ENCODE data around the gene BMP6.
"Not testable (repeated sequence)": the region's sequence is repeated elsewhere in the genome, so short reads cannot be mapped to it uniquely, and the experiment has no call there.

The BMP6 gene

DNA sequence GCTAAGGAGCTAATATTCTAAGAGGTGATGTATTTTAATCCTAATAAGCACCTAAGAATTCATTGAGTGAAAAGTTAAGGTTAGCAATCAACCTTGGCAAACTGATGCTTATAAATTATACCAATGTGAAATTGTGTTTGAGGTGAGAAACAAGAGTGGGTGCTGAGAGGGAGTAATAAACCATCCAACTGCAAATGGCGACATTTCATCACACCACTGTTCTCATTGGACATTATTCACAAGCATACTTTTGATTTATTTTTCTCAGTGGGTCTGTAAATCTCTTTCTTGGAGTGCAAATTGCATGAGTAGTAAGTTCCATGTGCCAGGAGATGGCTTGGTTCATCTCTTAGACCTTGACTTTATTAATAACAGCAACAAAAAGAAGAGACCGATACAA, 71.5 kb downstream of the BMP6 start:
- DNase-seq: no peak

DNA sequence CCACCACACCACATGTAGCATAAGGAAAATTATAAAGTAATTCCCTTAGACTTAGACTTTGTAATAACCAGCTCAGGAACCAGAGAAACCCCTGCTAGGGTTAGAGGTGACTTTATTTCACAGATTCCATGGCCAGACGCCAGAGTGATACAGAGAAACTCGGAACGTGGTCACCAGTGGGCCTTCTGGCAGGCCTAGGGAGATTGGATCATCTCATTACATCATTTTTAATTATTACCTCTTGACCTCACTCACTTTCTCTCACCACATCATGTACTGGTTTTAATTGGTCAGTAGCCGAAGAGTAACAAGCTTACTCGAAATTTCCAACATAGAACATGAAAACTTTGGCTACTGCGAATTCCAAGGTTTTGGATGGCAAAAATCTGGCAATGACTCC, 72.9 kb downstream of the BMP6 start:
- DNase-seq: no peak

DNA sequence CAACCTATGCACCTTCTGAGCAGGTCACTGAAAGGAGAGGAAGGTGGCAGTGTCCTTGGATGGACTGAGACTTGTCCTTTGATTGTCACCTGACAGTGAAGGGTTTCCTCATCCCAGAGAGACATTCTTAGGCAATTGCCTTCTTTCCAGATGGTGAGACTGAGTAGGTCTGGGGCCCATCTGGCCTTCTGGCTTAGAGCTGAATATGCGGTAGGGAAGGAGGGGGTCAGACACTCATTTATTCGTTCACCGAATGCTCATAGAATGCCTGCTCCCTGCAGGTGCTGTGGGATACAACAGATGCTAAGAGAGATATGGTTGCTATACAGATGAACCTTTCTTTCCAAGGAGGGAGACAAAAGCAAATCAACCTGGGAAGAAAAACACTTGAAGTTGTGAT, 76.8 kb downstream of the BMP6 start:
- no peak for DNase-seq

DNA sequence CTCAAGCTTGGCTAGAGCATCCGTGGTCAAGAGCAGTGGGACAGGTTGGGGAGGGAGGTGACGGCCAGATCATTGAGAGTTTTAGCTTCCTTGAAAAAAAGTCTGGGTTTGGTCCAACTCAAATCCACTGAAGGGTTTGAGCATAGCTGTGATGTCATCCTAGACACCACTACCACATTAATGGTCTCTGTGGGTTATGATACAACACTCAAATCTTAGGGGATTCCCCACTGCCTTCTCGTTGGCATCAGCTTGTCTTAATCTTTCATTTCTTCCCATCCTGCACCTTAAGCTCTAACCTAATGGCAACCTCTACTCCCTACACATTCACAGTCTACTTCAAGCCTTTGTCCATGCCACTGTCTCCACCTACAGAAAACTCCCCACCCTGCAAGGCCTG, 77.3 kb downstream of the BMP6 start:
- no peak for DNase-seq

DNA sequence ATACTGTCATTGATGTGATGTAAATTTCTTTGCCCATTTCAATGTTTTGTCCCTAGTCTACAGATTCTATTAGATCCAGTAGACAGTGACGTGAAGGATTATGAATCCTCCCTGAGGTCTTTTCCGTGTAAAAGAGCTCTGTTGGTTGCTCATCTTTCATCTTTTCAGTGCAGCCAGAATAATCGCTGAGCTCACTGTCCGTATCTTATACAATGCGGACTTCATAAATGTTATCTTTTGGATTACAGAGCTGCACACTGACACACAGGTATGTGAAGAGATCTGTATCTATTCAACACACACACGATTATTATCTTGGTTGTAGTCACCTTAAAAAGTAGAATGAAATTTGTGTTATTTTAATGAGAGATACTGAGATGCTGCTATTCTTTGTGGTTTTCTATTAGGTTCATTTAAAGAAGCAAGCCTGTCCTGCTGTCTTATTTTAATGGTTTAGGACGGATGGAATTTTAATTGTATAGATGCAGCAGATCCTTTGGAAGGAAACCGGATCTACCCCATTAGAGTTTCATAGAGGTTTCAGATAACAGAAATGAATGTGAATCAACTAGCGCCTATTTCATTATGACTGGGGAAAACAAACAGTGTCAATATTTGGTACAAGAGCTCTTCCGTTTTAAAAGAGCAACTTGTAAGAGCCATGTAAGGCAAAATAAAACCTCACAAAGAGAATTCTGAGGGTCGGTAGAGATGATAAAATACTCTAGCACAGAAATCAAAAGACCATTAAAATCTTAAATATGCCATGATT, 79.4 kb downstream of the BMP6 start:
- DNase-seq: no peak

DNA sequence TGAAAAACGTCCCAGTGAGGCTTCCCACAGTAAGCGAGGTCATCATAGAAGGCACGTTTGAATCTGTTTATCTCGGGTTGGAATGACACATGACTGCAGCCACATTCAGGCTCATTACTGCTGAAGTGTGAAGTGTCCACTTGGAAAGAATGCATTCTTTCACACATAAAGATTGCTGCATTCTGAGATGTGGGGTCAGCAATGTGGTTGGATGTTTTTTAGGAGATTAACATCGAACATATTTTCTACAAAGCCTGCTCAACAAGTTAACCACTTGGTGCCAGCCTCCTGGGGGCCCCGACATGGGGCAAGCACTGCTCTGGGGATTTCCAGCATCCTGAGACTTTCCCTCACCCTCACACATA, 79.9 kb downstream of the BMP6 start:
- no peak for DNase-seq

DNA sequence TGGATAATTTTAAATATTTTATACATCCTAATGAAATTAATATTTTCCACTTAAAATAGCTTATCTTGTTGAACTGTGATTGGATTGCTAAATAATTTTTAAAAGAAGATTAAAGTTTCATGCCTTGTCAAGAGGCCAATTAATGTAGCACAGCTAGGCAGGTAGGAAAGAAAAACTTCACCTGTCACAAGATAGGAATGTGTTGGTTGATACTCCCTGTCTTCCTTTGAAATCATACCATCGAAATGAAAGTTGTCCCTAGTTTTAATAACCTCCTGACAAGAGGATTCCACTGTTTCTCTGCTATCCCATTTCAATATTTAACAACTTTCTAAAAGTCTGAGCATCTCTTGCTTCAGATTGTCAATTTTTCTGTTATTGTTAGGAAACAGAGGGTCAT, 80.8 kb downstream of the BMP6 start:
- no peak for DNase-seq

DNA sequence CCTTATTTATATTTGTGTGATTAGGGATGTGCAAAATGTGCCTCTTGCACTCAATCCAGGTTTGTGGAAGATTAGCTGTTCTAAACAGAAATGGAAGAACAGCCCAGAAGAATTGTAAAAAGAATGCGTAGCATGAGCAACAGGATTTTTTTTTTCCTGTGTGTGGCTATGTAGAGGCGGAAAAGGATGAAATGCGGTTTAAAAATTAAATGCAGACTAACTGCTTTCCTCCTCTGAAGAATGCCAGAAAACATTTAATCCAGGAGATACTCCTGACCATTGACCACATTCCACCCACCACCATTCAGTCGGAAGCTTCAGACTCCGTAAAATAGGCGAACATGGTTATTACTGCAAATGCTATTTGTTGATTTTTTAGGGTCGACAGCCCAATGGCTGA, 83.4 kb downstream of the BMP6 start:
- DNase-seq: no peak

DNA sequence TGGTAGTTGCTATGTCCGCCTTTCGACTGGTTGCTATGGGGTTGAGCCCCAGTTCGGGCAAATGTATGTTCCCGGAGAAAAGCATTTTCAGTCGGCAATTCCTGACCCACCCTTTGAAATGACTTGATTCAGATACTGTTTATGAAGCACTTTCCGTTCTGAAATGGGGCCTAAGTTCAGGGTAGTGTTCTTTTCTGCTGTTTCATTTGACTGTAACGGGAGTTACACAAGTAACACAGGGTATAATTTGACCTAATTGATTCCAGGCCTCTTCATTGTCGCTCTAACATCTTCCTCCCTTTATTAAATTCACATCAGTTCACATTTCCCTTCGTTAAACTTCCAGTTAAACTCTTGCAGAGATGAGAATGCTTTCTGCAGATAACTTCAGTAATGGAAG, 85.5 kb downstream of the BMP6 start:
- no peak for DNase-seq

DNA sequence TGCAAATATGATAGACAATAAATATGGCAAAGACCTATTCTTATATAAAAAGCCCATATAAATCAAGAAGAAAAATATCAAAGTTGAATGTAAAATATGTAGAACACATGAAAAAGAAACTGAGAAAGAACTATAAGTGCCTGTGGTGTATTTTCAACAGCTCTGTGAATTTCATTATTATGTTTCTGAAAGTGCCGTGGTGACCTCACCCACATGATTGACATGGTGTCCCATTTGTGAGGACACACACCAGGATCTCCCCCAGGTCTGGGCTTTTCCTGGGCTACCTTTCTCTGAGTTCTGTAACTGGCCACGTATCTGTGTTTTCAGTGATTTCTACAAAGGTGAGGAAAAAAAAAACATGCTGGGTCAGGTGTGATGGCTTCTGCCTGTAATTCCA, 86.7 kb downstream of the BMP6 start:
- no peak for DNase-seq

DNA sequence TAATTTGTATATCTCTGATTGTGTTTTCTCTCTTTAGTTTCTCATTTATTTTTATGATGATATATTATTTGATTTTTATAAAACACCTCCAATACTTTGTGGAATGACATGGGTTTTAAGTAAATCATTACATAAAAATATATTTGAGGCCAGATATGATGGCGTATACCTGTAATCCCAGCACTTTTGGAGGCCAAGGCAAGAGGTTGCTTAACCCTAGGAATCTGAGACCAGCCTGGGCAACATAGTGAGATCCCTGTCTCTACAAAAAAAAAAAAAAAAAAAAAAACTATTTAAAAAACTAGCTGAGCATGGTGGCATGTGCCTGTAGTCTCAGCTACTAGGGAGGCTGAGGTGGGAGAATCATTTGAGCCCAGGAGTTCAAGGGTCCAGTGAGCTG, 87.3 kb downstream of the BMP6 start:
- no peak for DNase-seq

DNA sequence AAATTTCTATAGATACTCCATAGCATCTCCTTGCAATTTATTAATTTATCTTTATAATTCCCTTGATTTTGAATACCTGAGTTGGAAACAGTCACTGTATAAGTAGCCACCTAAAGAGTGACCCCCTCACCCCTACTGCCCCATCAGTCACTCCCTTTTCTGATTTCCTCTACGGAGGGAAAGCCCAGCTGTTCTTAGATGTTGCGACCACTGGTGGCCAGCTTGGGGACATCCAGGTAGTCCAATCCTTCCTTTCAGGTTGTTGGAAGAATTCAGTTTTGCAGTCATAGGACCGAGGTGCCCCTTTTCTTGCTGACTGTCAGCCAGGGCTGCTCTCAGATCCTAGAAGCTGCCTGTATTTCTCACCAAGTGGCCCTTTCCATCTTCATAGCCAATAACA, 87.8 kb downstream of the BMP6 start:
- no peak for DNase-seq

DNA sequence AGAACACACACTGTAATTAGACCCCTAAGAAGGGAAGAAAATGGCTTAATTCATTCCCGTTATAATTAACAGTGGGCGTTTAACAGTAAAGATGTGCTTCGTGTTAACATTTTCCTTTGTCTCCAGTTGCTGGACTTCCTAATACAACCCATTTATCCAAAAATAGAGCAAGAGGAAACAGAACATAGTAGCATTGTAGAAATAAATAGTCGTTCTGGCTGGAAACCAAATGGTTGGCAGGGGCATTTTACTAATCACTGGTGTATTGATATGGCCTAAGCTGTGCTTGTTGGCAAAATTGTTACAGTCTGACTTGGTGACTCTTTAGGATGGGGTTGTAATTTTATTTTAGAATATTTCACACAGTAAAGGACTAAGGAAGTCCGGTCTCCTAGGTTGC, 89.8 kb downstream of the BMP6 start:
- no peak for DNase-seq

DNA sequence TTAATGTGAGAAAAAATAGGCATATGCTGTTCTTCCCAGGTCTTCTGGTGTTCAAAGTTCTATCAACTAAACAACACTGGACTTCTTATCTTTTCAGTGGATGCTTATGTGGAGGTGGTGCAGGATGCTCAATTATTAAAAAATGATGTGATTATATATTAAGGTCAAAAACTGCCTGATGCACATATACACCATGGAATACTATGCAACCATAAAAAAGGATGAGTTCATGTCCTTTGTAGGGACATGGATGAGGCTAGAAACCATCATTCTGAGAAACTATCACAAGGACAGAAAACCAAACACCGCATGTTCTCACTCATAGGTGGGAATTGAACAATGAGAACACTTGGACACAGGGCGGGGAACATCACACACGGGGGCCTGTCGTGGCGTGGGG, 91.3 kb downstream of the BMP6 start:
- not testable (repeated sequence) for DNase-seq

DNA sequence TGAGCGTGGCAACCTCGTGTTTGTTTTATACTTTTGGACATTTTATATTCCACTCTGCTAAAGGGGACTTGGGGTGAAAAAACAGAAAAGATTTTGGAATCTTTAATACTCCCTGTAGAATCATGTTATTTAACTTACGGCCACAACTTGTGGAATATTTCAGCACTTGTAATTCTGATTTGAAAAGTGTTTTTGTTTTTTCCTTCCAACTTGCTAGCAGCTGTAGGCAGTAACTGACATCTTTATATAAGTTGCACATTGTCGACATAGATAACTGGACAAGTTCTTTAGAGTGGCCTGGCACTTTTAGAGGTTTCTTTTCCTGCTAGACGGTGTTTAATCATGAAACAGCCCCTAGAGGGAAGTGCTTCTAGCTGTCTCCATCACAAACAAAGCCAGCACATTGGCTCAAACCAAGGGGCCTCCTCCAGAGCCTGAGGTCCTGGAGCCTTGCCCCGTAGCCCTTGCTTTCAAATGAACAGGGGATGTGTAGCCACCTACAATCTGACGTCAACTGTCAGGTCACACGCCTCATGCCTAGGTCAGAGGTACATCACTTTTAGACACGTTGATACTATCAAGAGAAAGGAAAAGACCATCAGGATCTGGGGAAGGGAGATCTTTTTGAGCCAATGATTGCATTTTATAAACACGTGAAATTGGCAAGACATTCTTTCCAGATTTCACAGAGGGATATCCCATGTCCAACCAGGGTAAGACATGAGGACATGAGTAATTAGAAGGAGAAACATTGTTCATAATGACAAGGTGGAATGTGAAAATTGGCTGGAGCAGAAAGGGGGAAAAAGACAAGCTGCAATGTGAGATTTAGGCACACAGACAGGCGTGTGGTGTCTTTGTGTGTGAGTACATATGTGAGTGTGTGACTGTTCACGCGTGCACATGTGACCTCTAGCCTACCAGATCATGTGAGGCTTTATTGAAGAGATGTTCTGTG, 92.6 kb downstream of the BMP6 start:
- DNase-seq: no peak

DNA sequence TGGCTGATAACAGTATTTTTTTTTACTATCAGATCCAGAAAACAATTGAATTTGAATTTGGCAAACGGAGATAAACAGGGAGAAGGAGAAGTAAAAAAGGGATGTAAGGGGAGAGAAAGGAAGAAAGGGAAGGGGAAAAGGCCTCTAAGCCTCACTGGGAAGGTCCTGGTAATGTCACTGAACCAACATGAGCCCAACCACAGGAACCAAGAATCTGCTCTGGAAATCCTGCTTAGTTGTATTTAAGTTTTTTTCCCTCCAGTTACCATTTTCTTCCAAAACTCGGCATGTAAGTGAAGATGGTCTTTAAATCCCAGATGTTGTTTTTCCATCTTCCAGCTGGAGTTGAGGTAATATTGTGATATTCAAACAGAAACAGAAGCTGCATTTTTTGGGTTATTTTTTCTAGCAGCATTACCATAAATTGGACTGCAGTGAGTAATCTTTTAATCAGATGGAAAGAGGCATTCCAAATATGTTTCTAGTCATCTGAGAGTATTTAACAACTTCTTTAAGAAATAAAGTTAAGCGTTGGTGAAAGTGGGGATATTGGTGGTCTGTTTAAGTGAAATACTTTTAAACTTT, 93.6 kb downstream of the BMP6 start:
- DNase-seq: no peak

DNA sequence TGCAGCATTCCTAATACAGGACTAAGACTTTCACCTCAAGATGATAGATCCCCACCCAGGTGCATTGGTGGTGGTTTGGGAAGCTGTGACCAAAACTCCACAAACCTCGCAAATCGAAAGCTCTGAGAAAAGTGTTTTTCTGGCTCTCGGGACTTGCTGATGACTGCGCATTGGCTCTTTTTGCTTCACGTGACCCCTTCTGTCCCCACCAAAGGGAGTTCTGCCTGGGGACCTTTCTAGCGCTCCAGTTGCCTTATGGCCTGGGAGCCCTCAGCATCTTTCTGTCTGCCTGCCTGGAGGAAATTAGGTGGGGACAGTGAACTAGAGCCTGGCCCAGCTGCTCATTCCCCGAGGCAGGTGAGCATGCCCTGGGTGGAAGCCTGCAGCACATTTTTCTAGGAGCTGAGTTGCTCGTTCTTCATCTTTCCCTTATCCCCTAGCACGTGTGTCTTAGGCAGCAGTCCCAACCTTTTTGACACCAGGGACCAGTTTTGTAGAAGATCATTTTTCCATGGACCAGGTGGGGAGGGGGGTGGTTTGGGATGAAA, 94.5 kb downstream of the BMP6 start:
- no peak for DNase-seq

DNA sequence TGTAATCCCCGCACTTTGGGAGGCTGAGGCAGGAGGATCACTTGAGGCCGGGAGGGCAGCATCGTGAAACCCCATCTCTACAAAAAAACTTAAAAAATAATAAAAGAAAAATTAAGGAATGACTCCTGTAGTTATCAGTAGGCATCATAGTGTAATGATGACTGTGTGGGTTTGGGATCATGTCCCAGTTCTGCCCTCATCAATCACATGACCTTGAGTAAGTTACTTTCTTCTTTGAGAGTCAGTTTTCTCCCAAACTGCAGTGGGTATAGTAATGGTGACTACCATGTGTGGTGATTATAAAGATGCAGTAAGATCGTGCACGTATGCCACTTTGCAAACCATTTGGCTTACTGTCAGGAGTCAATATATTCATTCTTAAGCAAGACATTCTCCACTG, 95.5 kb downstream of the BMP6 start:
- DNase-seq: no peak

DNA sequence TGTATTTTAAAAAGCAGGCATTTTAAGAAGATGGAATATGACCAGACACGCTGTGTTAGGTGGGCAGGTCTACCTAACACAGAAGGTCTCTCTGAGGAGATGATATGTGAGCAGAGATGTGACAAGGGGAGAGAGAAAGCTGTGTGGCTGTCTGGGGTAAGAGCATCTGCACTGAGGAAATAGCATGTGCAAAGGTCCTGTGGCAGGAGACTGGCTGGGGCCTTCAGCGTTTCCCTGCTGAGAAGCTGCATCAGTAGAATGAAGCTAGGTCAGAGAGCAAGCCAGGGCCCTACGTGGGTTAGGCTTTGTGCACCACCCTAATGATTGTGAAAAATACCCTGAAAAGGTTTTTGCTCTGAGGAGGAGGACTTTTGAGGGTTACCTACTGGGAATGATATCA, 97.7 kb downstream of the BMP6 start:
- DNase-seq: no peak

DNA sequence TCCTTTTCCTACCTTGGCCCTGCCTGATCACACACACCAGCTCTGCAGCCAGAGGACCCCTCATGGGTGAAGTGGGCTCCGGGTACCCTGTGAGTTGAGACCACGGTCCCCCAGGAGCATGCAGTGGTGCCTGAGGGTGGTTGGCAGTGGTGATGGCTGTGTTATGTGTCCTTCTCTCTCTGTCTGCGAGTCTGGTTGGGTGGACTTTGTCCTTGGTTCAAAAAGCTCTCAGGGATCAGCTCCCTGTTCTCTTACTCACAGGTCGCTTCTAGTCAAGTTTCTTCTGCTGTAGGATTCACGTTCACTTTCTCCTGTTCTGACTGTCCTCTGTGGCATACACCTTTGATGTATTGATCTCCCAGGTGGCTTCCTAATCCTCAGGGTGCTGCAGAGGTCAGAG, 100.1 kb downstream of the BMP6 start:
- no peak for DNase-seq

DNA sequence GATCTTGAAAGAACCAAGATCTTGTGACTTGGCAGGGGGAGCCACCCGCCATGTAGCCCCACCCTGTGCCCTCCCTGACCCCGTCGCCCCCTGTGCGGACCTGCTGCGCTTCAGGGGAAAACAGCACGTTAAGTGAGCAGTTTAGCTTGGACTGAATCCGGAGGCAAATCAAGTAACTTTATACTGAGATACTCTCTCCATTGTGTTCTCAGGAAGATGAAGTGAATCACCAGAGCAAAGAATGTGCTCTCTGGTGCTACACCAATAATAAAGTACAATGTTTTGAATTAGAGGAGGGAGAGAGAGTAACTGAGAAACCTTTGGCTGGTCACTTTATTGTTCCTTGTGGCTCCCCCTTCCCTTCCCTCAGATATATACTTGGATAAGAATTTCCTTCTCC, 101.2 kb downstream of the BMP6 start:
- no peak for DNase-seq

DNA sequence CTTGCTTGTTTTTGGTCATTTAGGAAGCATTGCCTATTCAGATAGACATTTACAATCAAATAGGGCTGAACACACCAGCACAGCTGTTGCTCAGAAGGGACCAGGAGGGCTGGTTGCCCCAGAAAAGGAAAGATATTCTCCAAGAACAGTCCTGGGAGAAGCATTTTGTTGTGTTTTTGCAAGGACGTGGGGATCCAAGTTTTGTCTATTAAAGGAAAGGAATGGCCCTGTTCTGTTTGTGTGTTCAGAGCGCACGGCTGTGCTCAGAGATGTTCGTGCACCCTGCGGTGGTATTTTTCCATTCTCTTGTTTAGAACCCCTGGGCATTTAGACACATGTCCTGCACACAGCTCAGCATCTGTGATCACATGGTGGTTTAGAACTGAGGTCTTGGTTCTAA, 102.2 kb downstream of the BMP6 start:
- DNase-seq: no peak

DNA sequence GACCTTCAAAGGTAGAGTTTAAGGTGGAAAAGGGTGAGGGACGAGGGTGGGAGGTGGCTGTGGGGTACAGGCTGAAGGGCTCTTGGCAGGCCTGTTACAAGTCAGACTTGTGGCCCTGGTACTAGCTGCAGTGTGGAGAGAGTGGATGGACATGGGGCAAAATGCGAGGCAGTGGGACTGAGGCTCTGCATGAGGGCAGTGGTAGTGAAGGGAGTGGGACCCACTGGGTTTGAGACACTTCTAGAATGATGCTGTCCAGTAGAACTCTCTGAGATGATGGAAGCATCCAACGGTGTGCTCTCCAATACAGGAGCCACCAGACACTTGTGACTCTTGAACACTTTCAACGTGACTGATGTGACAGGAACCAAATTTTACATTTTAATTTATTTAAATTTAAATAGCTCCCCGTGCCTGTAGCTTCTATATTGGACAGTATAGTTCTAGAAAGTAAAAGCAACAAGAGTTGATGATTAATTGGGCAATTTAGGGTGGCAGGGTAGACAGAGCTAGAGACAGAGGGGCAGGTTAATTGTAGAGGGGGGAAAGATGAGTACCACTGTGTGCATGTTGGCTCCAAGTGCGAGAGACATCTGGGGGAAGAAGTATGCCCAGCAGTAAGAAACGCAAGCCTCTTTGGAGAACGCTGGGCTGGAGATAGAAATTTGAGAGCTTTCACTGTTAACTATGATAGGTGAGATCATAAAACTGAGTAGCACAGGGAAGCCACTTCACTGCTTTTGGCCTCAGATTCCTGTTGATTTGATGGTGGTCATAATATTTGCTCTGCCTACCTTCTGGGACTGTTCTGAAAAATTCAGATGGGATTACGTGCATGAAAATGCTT, 107.2 kb downstream of the BMP6 start:
- DNase-seq: no peak

Data from SHP77 (cell line).